GM19193 (cell line): ENCODE results near the gene ZNF674.

ENCODE experiments used
- POLR2A ChIP-seq: IDR thresholded peaks from 4 replicates; pipeline ENCODE4 v1.6.1; 2011; ENCODE audit not compliant: insufficient read depth, insufficient read length; ENCODE audit errors: extremely low read depth

The ZNF674 gene

DNA sequence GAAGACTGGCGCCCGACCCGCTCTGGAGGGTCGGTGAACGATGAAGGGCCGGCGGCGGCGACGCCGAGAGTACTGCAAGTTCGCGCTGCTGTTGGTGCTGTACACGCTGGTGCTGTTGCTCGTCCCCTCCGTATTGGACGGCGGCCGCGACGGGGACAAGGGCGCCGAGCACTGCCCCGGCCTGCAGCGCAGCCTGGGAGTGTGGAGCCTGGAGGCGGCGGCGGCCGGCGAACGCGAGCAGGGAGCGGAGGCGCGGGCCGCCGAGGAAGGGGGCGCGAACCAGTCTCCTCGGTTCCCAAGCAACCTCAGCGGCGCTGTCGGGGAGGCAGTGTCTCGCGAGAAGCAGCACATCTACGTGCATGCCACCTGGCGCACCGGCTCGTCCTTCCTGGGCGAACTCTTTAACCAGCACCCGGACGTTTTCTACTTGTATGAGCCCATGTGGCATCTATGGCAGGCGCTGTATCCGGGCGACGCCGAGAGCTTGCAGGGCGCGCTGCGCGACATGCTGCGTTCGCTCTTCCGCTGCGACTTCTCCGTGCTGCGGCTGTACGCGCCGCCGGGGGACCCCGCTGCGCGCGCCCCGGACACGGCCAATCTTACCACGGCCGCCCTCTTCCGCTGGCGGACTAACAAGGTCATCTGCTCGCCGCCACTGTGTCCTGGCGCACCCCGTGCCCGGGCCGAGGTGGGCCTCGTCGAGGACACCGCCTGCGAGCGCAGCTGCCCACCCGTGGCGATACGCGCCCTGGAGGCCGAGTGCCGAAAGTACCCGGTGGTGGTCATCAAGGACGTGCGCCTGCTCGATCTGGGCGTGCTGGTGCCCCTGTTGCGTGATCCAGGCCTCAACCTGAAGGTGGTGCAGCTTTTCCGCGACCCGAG is 28.9 kb upstream of the ZNF674 start:
- peak; percentile 16 for TF ChIP-seq POLR2A

DNA sequence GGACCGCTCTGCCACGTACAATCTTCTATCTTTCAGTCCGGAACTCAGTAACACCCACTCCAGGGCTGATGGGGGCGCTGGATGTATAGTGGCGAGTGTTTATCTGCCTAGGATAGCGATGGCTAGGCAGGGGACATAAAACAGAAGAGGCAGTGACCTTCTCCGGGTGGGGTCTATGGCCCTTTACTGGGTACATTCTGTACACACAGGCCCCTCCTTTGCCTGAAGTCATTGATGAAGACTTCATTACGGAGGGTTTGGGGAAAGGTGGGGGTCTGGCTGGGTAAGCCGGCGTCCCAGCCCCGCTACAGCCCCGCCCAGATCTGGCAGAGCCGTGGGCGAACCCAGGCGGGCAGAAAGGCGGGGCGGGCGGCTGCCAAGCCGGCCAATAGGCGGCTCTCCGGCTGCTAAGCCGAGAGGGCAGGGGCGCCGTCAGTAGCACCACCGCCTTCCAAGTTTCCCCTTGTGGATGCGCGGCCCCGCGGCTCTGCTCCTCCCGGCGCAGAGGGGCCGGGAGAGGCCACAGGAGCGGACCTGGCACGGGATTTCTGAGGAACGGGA is 28.2 kb upstream of the ZNF674 start, which contains the start of gene CHST7:
TSS of gene CHST7 (plus strand) at position 435 of the 561 bp plus-strand sequence. CDS start 167 bp downstream, outside the sequence.
- peak; percentile 59 for TF ChIP-seq POLR2A

DNA sequence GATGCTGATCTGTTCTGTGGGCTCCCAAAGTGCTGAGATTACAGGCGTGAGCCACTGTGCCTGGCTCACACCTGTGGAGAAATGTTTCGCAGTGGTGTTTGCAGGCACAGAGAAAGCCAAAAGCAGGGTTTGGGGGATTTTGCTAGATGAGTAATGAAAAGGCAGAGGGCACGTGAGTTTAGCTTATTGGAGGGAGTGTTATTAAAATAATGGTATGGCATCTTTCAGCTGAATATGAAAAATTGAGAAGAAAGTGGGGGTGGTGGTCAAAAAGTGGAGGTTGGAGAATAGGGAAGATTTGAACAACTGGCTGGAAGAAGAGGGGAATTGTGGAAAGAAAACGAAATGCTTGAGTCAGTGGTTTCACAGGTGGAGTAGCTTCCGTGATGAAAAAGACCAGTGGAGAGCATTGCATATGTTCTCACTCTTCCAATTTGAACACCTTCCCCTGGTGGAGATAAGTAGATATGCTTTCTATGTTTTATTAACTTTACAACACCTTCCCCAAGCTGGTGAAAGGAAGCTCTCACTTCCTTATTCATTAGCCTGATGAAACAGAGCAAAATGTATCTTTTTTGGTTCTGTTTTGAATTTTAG is 27.2 kb upstream of the ZNF674 start:
- TF ChIP-seq POLR2A, result no peak

DNA sequence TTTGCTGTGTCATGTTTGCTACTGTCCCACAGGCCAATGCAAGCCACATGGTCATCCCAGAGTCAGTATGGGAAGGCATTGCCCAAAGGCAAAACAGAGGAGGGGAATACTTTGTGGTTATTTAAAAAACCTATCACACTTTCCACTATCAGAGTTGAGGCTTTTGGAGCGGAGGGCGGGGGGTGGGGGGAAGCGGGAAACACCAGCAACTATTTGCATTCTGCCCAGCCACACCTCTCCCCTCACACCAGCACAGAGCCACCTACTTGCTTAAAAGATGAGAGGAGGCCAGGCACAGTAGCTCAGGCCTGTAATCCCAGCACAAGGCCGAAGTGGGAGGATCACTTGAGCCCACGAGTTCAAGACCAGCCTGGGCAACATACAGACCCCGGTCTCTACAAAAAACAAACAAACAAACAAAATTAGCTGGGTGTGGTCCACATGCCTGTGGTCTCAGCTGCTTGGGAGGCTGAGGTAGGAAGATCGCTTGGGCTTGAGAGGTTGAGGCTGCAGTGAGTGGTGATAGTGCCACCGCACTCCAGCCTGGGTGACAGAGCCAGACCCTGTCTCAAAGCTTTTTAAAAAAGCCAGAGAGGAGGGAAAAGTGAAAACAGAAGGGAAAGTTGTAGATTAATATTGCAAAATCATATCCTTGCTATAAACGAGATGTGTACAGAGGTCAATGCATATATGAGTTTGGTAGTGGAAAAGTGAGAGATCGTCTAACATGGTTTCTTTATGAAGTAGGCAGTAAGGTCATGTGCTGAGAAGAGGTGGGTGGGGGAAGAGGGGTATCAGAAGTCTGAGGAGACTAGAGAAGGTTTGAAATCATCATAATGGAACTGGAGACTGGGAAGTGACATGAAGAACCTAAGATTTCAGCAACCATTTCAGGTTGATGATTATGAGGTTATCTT is 26.5 kb upstream of the ZNF674 start:
- peak; percentile 46 for TF ChIP-seq POLR2A

GRCh38 chrX:46569621-46570020 is 24.4 kb upstream of the ZNF674 start:
- TF ChIP-seq POLR2A, result no peak

GRCh38 chrX:46567388-46567787 is 22.2 kb upstream of the ZNF674 start:
- no peak for TF ChIP-seq POLR2A

- no peak for TF ChIP-seq POLR2A
These were observed 16.8 kb upstream of the ZNF674 start for GRCh38 chrX:46561824-46562657.

DNA sequence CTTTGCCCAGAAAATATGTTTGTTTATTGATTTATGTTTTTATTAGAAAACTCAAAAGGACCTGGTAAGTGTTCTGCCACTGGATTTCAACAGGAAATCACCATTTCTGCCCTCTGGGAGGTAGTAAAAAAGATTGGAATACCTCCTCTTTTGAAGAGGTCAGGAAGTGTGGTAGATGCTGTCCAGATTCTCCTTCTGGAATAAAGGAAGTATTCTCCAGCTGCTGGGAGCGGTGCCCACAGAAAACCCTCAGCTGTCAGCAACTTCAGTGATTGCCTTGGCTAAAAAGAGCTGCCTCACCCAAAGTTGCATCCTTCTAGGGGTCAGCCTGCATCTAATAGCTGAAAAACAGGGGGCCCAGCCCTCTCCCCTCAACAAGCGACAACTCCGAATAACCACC is 13.8 kb upstream of the ZNF674 start:
- TF ChIP-seq POLR2A, result no peak

DNA sequence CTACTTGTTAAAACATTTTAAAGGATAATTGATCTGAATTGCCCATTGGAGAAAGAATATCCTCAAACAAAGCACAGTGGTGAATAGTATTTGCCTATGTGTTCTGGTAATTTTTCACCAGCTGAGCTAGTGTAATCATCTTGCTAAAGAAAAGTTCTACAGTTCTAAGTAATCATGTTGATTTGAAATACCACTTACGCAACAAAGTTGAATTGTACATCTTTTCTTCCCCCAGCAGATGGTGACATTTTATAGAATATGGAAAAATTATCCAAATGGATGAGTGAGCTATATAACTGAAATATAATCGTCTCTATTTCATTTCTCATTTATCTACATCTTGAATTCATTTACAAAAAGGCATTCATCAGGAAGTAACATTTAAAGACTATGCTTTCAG is 9.7 kb upstream of the ZNF674 start:
- TF ChIP-seq POLR2A, result no peak

DNA sequence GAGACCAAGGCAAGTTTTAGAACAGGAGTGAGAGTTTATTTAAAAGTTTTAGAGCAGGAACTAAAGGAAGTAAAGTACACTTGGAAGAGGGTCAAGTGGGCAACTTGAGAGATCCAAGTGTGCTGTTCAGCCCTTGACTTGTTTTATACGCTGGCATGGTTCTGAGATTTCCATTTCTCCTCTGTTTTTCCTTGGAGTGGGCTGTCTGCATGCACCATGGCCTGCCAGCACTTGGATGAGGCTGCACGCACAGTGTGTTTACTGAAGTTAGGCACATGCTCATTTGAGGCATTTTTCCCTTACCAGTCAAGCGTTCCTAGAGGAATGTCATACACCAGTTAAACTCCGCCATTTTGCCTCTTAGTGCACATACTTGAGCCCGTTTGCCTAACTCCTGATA is 8.7 kb upstream of the ZNF674 start:
- no peak for TF ChIP-seq POLR2A

- no peak for TF ChIP-seq POLR2A
These were observed 6.4 kb upstream of the ZNF674 start for GRCh38 chrX:46551494-46552128.

GRCh38 chrX:46549914-46550313 is 4.7 kb upstream of the ZNF674 start:
- TF ChIP-seq POLR2A, result no peak

DNA sequence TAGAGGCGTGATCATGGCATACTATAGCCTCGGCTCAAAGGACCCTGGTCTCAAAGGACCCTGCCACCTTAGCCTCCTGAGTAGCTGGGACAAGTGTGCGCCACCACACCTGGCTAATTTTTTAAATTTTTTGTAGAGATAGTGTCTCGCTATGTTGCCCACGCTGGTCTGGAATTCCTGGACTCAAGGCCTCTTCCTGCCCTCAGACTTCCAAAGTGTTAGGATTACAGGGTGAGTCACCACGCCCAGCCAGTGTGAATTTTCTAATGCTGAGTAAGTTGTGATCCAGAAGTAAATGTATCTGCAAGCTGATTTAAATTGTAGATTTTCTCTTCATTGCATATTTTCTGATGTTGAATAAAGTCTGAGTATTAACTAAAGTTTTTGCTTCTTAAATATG is 2.6 kb upstream of the ZNF674 start:
- no peak for TF ChIP-seq POLR2A

- no peak for TF ChIP-seq POLR2A
These were observed 1.8 kb downstream of the ZNF674 start for GRCh38 chrX:46543441-46543840.

DNA sequence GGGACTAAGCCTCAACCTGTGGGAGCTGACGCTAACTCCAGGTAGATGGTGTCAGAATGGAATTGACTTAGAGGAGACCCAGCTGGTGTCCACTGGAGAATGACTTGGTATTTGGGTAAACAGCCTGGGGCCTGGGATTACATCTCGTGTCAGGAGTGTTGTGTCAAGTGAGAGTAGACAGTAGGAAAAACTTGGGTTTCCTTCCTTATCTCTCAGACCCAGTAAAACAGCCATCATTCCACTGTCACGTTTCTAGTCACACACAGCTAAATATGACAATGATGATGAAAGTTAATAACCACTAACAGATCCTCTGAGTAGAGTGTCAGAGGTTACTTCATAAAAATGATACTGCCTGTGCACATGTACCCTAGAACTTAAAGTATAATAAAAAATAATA is 13.8 kb downstream of the ZNF674 start:
- TF ChIP-seq POLR2A, result no peak
